HCT116 (cell line): ENCODE data around the gene ASB10. TPM values are rescaled to one million over a fixed set of nuclear protein-coding genes. Genes with fewer than 3 reads are reported as not detected.

ENCODE experiments used
- ATAC-seq: fragments of 200-7000 bp; cut with Tn5 transposase; 2 replicates; pipeline ENCODE4 v1.9.1; 2020; ENCODE audit warnings: mild to moderate bottlenecking, moderate library complexity
- BruUV-seq: library from RNA; stranded (reverse); fragments of 400-500 nt; replicated peaks from 2 replicates; lab custom pipeline; 2021; lab: Mats Ljungman, UMichigan
- CTCF ChIA-PET: fragments of 300-600 bp; sonication (Branson Sonifier 250); formaldehyde crosslinking; loops from one replicate; lab custom pipeline; 2021; ENCODE audit warnings: antibody characterized with exemption; lab: Charles Lee
- POLR2A ChIA-PET: fragments of 300-600, 350-600 bp; sonication (Branson Sonifier 250); formaldehyde crosslinking; loops from one replicate; lab custom pipeline; 2021; ENCODE audit warnings: antibody characterized with exemption; lab: Charles Lee
- RAD21 ChIA-PET, 2 experiments: fragments of 300-600 bp; sonication (Branson Sonifier 250); formaldehyde crosslinking; loops; one replicate each; lab custom pipeline; 2023; ENCODE audit warnings: low total read pairs in 2 of 2; ENCODE audit not compliant: uncharacterized antibody in 2 of 2, unreplicated experiment in 2 of 2, low non-redundant PET in 1 of 2; lab: Charles Lee
- DNase-seq: peaks from one replicate; pipeline ENCODE4 v3.0.0-alpha.2; 2010; ENCODE audit warnings: low read depth, low spot score
- H2AFZ ChIP-seq: fragments of 200-600 bp; shearing (Covaris generic), sonication (generic); 2 replicates; pipeline ENCODE4 v1.6.1; 2017; ENCODE audit warnings: low read depth, mixed run types, mixed read lengths, antibody characterized with exemption, low read length; ENCODE audit not compliant: poor library complexity, severe bottlenecking
- H3K27ac ChIP-seq: 2 replicates; pipeline ENCODE4 v1.5.1; 2012; ENCODE audit warnings: low read depth, low read length
- H3K27me3 ChIP-seq: fragments of 200-600 bp; sonication (generic); 2 replicates; pipeline ENCODE4 v1.6.1; 2016; ENCODE audit warnings: mixed run types, low read length, mixed read lengths; ENCODE audit not compliant: insufficient read depth
- H3K36me3 ChIP-seq, 2 experiments: fragments of 200-500 bp in 1 of 2; fragments of 200-600 bp in 1 of 2; sonication (Bioruptor generic) in 1 of 2; sonication (generic) in 1 of 2; 2 replicates each; pipeline versions ENCODE4 v1.5.1 to v1.6.1; 2014 to 2016; ENCODE audit warnings: low read length in 2 of 2, inconsistent platforms in 1 of 2, mixed read lengths in 1 of 2, mixed run types in 1 of 2; ENCODE audit not compliant: insufficient read depth in 2 of 2, control insufficient read depth in 1 of 2
- H3K4me1 ChIP-seq, 2 experiments: fragments of 200-600 bp in 1 of 2; sonication (generic) in 1 of 2; 2 replicates each; pipeline versions ENCODE4 v1.5.1 to v1.6.1; 2012 to 2017; ENCODE audit warnings: low read length in 2 of 2, inconsistent platforms in 1 of 2, mild to moderate bottlenecking in 1 of 2, mixed read lengths in 1 of 2, mixed run types in 1 of 2, moderate library complexity in 1 of 2; ENCODE audit not compliant: insufficient read depth in 2 of 2, control insufficient read depth in 1 of 2
- H3K4me2 ChIP-seq: fragments of 200-600 bp; sonication (generic); 2 replicates; pipeline ENCODE4 v1.6.1; 2017; ENCODE audit warnings: mixed run types, low read length, mixed read lengths
- H3K4me3 ChIP-seq, 2 experiments: fragments of 200-600 bp in 1 of 2; sonication (generic) in 1 of 2; replicated peaks in 1 of 2; 2 replicates each; pipeline ENCODE4 v1.5.1; 2011 to 2016; ENCODE audit warnings: low read length in 2 of 2, control low read depth in 1 of 2, low read depth in 1 of 2, mild to moderate bottlenecking in 1 of 2, mixed read lengths in 1 of 2, mixed run types in 1 of 2
- H3K79me2 ChIP-seq: fragments of 200-600 bp; sonication (generic); 2 replicates; pipeline ENCODE4 v1.6.1; 2017; ENCODE audit warnings: mild to moderate bottlenecking, mixed run types, low read length, moderate library complexity, mixed read lengths; ENCODE audit not compliant: insufficient read depth
- H3K9ac ChIP-seq: fragments of 200-600 bp; sonication (generic); 2 replicates; pipeline ENCODE4 v1.6.1; 2016; ENCODE audit warnings: low read length, mixed read lengths
- H3K9me2 ChIP-seq: fragments of 200-600 bp; sonication (generic), shearing (Covaris generic); 2 replicates; pipeline ENCODE4 v1.6.1; 2017; ENCODE audit warnings: mixed run types, mild to moderate bottlenecking, moderate library complexity; ENCODE audit not compliant: insufficient read depth
- H3K9me3 ChIP-seq, 2 experiments: fragments of 200-500 bp in 1 of 2; fragments of 200-600 bp in 1 of 2; sonication (Bioruptor generic) in 1 of 2; sonication (generic) in 1 of 2; 2 replicates each; pipeline ENCODE4 v1.6.1; 2014 to 2017; ENCODE audit warnings: low read length in 2 of 2, mixed read lengths in 2 of 2, inconsistent platforms in 1 of 2, low read depth in 1 of 2, mild to moderate bottlenecking in 1 of 2, mixed run types in 1 of 2, moderate library complexity in 1 of 2; ENCODE audit not compliant: control insufficient read depth in 1 of 2, insufficient read depth in 1 of 2
- H4K20me1 ChIP-seq: fragments of 200-600 bp; sonication (generic), shearing (Covaris generic); 2 replicates; pipeline ENCODE4 v1.6.1; 2017; ENCODE audit warnings: mixed run types, mild to moderate bottlenecking, moderate library complexity; ENCODE audit not compliant: insufficient read depth
- ATF3 ChIP-seq: IDR thresholded peaks from 2 replicates; pipeline ENCODE4 v1.6.1; 2012
- CBX3 ChIP-seq: IDR thresholded peaks from 2 replicates; pipeline ENCODE4 v1.6.1; 2012; ENCODE audit warnings: low read depth
- CEBPB ChIP-seq: IDR thresholded peaks from 2 replicates; pipeline ENCODE4 v1.6.1; 2012; ENCODE audit warnings: low read depth
- EGR1 ChIP-seq: IDR thresholded peaks from 2 replicates; pipeline ENCODE4 v1.6.1; 2012; ENCODE audit warnings: low read depth
- ELF1 ChIP-seq: IDR thresholded peaks from 2 replicates; pipeline ENCODE4 v1.6.1; 2012; ENCODE audit warnings: low read depth, borderline replicate concordance
- EZH2 ChIP-seq: fragments of 200-600 bp; sonication (generic); IDR thresholded peaks from 2 replicates; pipeline ENCODE4 v1.6.1; 2017; ENCODE audit warnings: antibody characterized with exemption, mixed run types
- FOSL1 ChIP-seq: IDR thresholded peaks from 2 replicates; pipeline ENCODE4 v1.6.1; 2012; ENCODE audit warnings: low read depth
- JUND ChIP-seq: IDR thresholded peaks from 2 replicates; pipeline ENCODE4 v1.6.1; 2012
- MAX ChIP-seq: IDR thresholded peaks from 2 replicates; pipeline ENCODE4 v1.6.1; 2012
- POLR2A ChIP-seq: IDR thresholded peaks from 2 replicates; pipeline ENCODE4 v1.7.0; 2011; ENCODE audit warnings: borderline replicate concordance; ENCODE audit not compliant: insufficient read depth, insufficient read length; ENCODE audit errors: extremely low read depth
- POLR2AphosphoS5 ChIP-seq: IDR thresholded peaks from 2 replicates; pipeline ENCODE4 v1.6.1; 2011; ENCODE audit warnings: mild to moderate bottlenecking, low read depth, low read length, moderate library complexity
- SIN3A ChIP-seq: IDR thresholded peaks from 2 replicates; pipeline ENCODE4 v1.6.1; 2012; ENCODE audit warnings: low read depth
- SP1 ChIP-seq: IDR thresholded peaks from 2 replicates; pipeline ENCODE4 v1.6.1; 2012; ENCODE audit warnings: low read depth
- YY1 ChIP-seq: IDR thresholded peaks from 2 replicates; pipeline ENCODE4 v1.6.1; 2011; ENCODE audit warnings: low read length, low read depth, moderate library complexity, mild to moderate bottlenecking; ENCODE audit not compliant: insufficient replicate concordance; ENCODE audit errors: extremely low read depth
- ZFX ChIP-seq: fragments of 450-650 bp; IDR thresholded peaks from 2 replicates; pipeline ENCODE4 v1.6.1; 2017
- ZNF274 ChIP-seq: fragments of 200-500 bp; sonication (Bioruptor generic); IDR thresholded peaks from 2 replicates; pipeline ENCODE4 v1.6.1; 2014; ENCODE audit warnings: mild to moderate bottlenecking, low read depth, low read length, inconsistent platforms
- intact Hi-C: fragments of 100-400 bp; cut with micrococcal nuclease; formaldehyde crosslinking; loops from 2 replicates; pipeline ENCODE4 v1.10.0; 2022
- total RNA-seq: library from RNA; stranded (reverse); gene quantifications from one replicate; pipeline ENCODE4 v1.2.1, GENCODE V29; 2021; ENCODE audit not compliant: unreplicated experiment
- TF ChIP-seq, protein P1 (sequence below): IDR thresholded peaks from 2 replicates; pipeline ENCODE4 v1.6.1; 2011; ENCODE audit warnings: mild to moderate bottlenecking, low read length, moderate library complexity; ENCODE audit not compliant: insufficient replicate concordance; ENCODE audit errors: extremely low read depth
- TF ChIP-seq, protein P2 (sequence below): IDR thresholded peaks from 2 replicates; pipeline ENCODE4 v1.6.1; 2012; ENCODE audit warnings: low read depth

ASB10 gene
- total RNA-seq, 1 experiment from 2014 or later = not detected

DNA sequence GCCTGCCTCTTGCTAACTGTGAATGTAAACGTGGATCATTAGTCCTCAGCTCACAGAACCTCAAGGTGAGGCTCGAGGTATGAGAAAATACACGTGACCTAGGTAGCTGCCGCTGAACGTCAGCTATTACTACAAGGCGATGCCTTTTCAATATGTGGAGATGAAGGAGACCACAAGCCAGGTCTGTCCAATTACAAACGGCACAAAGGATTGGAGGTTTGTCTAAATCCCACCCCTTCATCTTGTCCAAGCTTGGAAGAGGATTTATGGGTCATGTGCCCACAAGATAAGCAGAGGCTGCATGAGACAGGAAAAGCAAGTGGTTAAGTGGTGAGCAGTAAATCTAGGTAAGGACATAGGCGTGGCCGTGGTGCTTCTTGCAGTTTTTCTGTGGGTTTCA lies 19.9 kb upstream of the ASB10 start (continued):
- TF ChIP-seq SP1 (no peak), MAX (no peak), POLR2A (no peak)
- TF ChIP-seq, protein P1, sequence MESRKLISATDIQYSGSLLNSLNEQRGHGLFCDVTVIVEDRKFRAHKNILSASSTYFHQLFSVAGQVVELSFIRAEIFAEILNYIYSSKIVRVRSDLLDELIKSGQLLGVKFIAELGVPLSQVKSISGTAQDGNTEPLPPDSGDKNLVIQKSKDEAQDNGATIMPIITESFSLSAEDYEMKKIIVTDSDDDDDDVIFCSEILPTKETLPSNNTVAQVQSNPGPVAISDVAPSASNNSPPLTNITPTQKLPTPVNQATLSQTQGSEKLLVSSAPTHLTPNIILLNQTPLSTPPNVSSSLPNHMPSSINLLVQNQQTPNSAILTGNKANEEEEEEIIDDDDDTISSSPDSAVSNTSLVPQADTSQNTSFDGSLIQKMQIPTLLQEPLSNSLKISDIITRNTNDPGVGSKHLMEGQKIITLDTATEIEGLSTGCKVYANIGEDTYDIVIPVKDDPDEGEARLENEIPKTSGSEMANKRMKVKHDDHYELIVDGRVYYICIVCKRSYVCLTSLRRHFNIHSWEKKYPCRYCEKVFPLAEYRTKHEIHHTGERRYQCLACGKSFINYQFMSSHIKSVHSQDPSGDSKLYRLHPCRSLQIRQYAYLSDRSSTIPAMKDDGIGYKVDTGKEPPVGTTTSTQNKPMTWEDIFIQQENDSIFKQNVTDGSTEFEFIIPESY = no peak

GRCh38 chr7:151205730-151206129 lies 18.7 kb upstream of the ASB10 start:
- ChIA-PET RAD21 (no interaction called here), POLR2A (no interaction called here), CTCF (no interaction called here)
- 0 out of 2 replicates have a peak, but pooled peaks cover 6% of the 10 kb centered on the region for H3K27me3 ChIP-seq
- no peak overlapping the region for H3K27ac ChIP-seq
- no peak for TF ChIP-seq EZH2
- no peak for TF ChIP-seq MAX
- TF ChIP-seq POLR2AphosphoS5 = no peak
- no peak for TF ChIP-seq YY1
- TF ChIP-seq SIN3A = no peak
- no peak for TF ChIP-seq POLR2A
- TF ChIP-seq CEBPB = no peak
- no peak for TF ChIP-seq JUND
- no peak for TF ChIP-seq ELF1
- no peak for TF ChIP-seq ZFX
- TF ChIP-seq EGR1 = no peak
- TF ChIP-seq ATF3 = no peak
- TF ChIP-seq, protein P1 = no peak
- TF ChIP-seq FOSL1 = no peak
- no peak for TF ChIP-seq SP1
- no peak for TF ChIP-seq CBX3
- TF ChIP-seq, protein P2, sequence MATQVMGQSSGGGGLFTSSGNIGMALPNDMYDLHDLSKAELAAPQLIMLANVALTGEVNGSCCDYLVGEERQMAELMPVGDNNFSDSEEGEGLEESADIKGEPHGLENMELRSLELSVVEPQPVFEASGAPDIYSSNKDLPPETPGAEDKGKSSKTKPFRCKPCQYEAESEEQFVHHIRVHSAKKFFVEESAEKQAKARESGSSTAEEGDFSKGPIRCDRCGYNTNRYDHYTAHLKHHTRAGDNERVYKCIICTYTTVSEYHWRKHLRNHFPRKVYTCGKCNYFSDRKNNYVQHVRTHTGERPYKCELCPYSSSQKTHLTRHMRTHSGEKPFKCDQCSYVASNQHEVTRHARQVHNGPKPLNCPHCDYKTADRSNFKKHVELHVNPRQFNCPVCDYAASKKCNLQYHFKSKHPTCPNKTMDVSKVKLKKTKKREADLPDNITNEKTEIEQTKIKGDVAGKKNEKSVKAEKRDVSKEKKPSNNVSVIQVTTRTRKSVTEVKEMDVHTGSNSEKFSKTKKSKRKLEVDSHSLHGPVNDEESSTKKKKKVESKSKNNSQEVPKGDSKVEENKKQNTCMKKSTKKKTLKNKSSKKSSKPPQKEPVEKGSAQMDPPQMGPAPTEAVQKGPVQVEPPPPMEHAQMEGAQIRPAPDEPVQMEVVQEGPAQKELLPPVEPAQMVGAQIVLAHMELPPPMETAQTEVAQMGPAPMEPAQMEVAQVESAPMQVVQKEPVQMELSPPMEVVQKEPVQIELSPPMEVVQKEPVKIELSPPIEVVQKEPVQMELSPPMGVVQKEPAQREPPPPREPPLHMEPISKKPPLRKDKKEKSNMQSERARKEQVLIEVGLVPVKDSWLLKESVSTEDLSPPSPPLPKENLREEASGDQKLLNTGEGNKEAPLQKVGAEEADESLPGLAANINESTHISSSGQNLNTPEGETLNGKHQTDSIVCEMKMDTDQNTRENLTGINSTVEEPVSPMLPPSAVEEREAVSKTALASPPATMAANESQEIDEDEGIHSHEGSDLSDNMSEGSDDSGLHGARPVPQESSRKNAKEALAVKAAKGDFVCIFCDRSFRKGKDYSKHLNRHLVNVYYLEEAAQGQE = no peak
- no peak for TF ChIP-seq ZNF274
- H3K4me3 ChIP-seq = no peak overlapping the region
- no peak overlapping the region for H2AFZ ChIP-seq
- H3K9me3 ChIP-seq = no peaks in the 10 kb centered on the region
- H3K9me2 ChIP-seq = no peaks in the 10 kb centered on the region
- no peaks in the 10 kb centered on the region for H3K4me1 ChIP-seq
- ATAC-seq (no peak), DNase-seq (no peak)
- no peaks in the 10 kb centered on the region for H3K79me2 ChIP-seq
- intact Hi-C loops = no loop called here
- no peak overlapping the region for H3K9ac ChIP-seq
- no peak overlapping the region for H3K4me2 ChIP-seq
- no peaks in the 10 kb centered on the region for H4K20me1 ChIP-seq
- no peaks in the 10 kb centered on the region for H3K36me3 ChIP-seq
- BruUV-seq = no TSS peak
